ENCODE results near the gene MTF2.

Gene MTF2

GRCh38 chr1:93087532-93087931 lies 8.4 kb downstream of the MTF2 start:
- DNase-seq: no peak

- DNase-seq: no peak
Measured at GRCh38 chr1:93093332-93094006, 14.4 kb downstream of the MTF2 start.

- peak; percentile 30 for DNase-seq
Measured at GRCh38 chr1:93095804-93096585, 16.9 kb downstream of the MTF2 start.

- DNase-seq: no peak
Measured at GRCh38 chr1:93102142-93102541, 23.1 kb downstream of the MTF2 start.

- no peak for DNase-seq
Measured at GRCh38 chr1:93106226-93106625, 27.1 kb downstream of the MTF2 start.

- DNase-seq: no peak
Measured at GRCh38 chr1:93107395-93107794, 28.3 kb downstream of the MTF2 start.

- no peak for DNase-seq
Measured at GRCh38 chr1:93108335-93108734, 29.3 kb downstream of the MTF2 start.

GRCh38 chr1:93109578-93109977 lies 30.5 kb downstream of the MTF2 start:
- DNase-seq: no peak

- DNase-seq: no peak
Measured at GRCh38 chr1:93111065-93111464, 32.0 kb downstream of the MTF2 start.

GRCh38 chr1:93111561-93111960 lies 32.5 kb downstream of the MTF2 start:
- DNase-seq: no peak

- no peak for DNase-seq
Measured at GRCh38 chr1:93113127-93113526, 34.0 kb downstream of the MTF2 start.

- DNase-seq: no peak
Measured at GRCh38 chr1:93114391-93114790, 35.3 kb downstream of the MTF2 start.

GRCh38 chr1:93120614-93121013 lies 41.5 kb downstream of the MTF2 start:
- no peak for DNase-seq

GRCh38 chr1:93123201-93123783 lies 44.2 kb downstream of the MTF2 start:
- DNase-seq: no peak

- no peak for DNase-seq
Measured at GRCh38 chr1:93124556-93125355, 45.7 kb downstream of the MTF2 start.

GRCh38 chr1:93129507-93130099 lies 50.5 kb downstream of the MTF2 start:
- no peak for DNase-seq

GRCh38 chr1:93132638-93133037 lies 53.6 kb downstream of the MTF2 start:
- no peak for DNase-seq

- DNase-seq: no peak
Measured at GRCh38 chr1:93136445-93136844, 57.4 kb downstream of the MTF2 start.

- DNase-seq: no peak
Measured at GRCh38 chr1:93137604-93138292, 58.7 kb downstream of the MTF2 start.

GRCh38 chr1:93140106-93140505 lies 61.0 kb downstream of the MTF2 start:
- no peak for DNase-seq

GRCh38 chr1:93142161-93142560 lies 63.1 kb downstream of the MTF2 start:
- no peak for DNase-seq

- DNase-seq: no peak
Measured at GRCh38 chr1:93143136-93143535, 64.1 kb downstream of the MTF2 start.

Data from MV-4-11 (cell line).